Smooth muscle cell (in vitro differentiated cells): ENCODE results near the gene ANXA6. TPM values are rescaled to one million over a fixed set of nuclear protein-coding genes. Genes with fewer than 3 reads are reported as not detected.

Experiments used
- DNase-seq: peaks from one replicate; lab custom pipeline; 2025; ENCODE audit not compliant: unreplicated experiment; lab: John Stamatoyannopoulos, UW
- H2AFZ ChIP-seq: fragments of 200-600 bp; sonication (generic); 2 replicates; pipeline ENCODE4 v1.6.0; 2016; ENCODE audit warnings: antibody characterized with exemption, low read depth, mild to moderate bottlenecking
- H3F3A ChIP-seq: fragments of 200-600 bp; sonication (generic); 2 replicates; pipeline ENCODE4 v1.6.0; 2017; ENCODE audit warnings: antibody characterized with exemption, low read depth
- H3K27ac ChIP-seq: fragments of 200-600 bp; sonication (generic); 2 replicates; pipeline ENCODE4 v1.5.1; 2016; ENCODE audit warnings: low read depth, mild to moderate bottlenecking
- H3K27me3 ChIP-seq: fragments of 200-600 bp; sonication (generic); 2 replicates; pipeline ENCODE4 v1.6.1; 2016; ENCODE audit warnings: low read depth, mild to moderate bottlenecking
- H3K36me3 ChIP-seq: fragments of 200-600 bp; sonication (generic); 2 replicates; pipeline ENCODE4 v1.5.1; 2016; ENCODE audit warnings: low read depth
- H3K4me1 ChIP-seq: fragments of 200-600 bp; sonication (generic); 2 replicates; pipeline ENCODE4 v1.5.1; 2016; ENCODE audit warnings: low read depth
- H3K4me2 ChIP-seq: fragments of 200-600 bp; sonication (generic); 2 replicates; pipeline ENCODE4 v1.6.0; 2016; ENCODE audit warnings: mild to moderate bottlenecking
- H3K4me3 ChIP-seq: fragments of 200-600 bp; sonication (generic); 2 replicates; pipeline ENCODE4 v1.5.1; 2016; ENCODE audit warnings: mild to moderate bottlenecking
- H3K79me2 ChIP-seq: fragments of 200-600 bp; sonication (generic); 2 replicates; pipeline ENCODE4 v1.6.0; 2016; ENCODE audit warnings: low read depth, mild to moderate bottlenecking
- H3K9ac ChIP-seq: fragments of 200-600 bp; sonication (generic); 2 replicates; pipeline ENCODE4 v1.6.0; 2016; ENCODE audit warnings: low read depth
- H3K9me3 ChIP-seq: fragments of 200-600 bp; sonication (generic); replicated peaks from 2 replicates; pipeline ENCODE4 v1.5.1; 2016; ENCODE audit warnings: low read depth
- H4K20me1 ChIP-seq: fragments of 200-600 bp; sonication (generic); 2 replicates; pipeline ENCODE4 v1.6.0; 2016; ENCODE audit warnings: low read depth
- WGBS: methylation state at CpG from one replicate; pipeline ENCODE4 v1.1.7; 2016; ENCODE audit warnings: low lambda C conversion rate; 5-methylcytosine and 5-hydroxymethylcytosine counted together
- polyA plus RNA-seq: library from polyadenylated mRNA; unstranded; fragments of >200 nt; fragmentation: Nextera tagmentation; extraction: Ambion mirVana; gene quantifications from 2 replicates; pipeline ENCODE4 v1.2.1, GENCODE V29; 2016
- total RNA-seq: library from RNA; depleted of rRNA; stranded (reverse); fragments of >200 nt; gene quantifications from 2 replicates; pipeline ENCODE4 v1.2.3, GENCODE V29; 2014
- TF ChIP-seq, protein P1 (sequence below): fragments of 200-600 bp; sonication (generic); IDR thresholded peaks from 2 replicates; pipeline ENCODE4 v1.5.1; 2017; ENCODE audit warnings: borderline replicate concordance, mild to moderate bottlenecking, antibody characterized with exemption; ENCODE audit not compliant: insufficient read depth, poor library complexity, severe bottlenecking

The ANXA6 gene
- total and polyA plus RNA-seq, 2 experiments from 2014 or later, result 264 to 279 TPM

DNA sequence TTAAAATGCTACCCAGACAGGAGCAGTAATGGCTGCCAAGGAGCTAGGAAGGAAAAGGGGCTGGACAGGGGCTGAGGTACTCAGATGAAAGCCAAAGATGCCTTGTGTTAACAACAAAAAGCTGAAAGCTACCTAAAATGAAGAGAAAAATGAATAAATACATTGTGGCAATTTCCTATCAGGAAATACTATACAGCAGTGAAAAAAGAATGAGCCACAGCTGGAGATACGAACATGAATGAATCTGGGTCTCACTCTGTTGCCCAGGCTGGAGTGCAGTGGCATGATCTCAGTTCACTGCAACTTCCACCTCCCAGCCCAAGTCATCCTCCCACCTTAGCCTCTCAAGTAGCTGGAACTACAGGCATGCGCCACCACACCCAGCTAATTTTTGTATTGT is 83.0 kb downstream of the ANXA6 start:
- TF ChIP-seq, protein P1, sequence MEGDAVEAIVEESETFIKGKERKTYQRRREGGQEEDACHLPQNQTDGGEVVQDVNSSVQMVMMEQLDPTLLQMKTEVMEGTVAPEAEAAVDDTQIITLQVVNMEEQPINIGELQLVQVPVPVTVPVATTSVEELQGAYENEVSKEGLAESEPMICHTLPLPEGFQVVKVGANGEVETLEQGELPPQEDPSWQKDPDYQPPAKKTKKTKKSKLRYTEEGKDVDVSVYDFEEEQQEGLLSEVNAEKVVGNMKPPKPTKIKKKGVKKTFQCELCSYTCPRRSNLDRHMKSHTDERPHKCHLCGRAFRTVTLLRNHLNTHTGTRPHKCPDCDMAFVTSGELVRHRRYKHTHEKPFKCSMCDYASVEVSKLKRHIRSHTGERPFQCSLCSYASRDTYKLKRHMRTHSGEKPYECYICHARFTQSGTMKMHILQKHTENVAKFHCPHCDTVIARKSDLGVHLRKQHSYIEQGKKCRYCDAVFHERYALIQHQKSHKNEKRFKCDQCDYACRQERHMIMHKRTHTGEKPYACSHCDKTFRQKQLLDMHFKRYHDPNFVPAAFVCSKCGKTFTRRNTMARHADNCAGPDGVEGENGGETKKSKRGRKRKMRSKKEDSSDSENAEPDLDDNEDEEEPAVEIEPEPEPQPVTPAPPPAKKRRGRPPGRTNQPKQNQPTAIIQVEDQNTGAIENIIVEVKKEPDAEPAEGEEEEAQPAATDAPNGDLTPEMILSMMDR, result no peak
- Histone ChIP-seq H3K9ac (no peak overlapping the region), H2AFZ (no peak overlapping the region), H3K79me2 (peaks cover 97% of the 10 kb centered on the region), H3K4me1 (peaks cover 4% of the 10 kb centered on the region), H3K9me3 (no peaks in the 10 kb centered on the region), H3K27ac (peak overlapping the region; percentile 45), H3F3A (peaks cover 5% of the 10 kb centered on the region), H3K4me2 (no peak overlapping the region), H3K4me3 (no peak overlapping the region), H3K36me3 (peaks cover 2% of the 10 kb centered on the region), H3K27me3 (no peaks in the 10 kb centered on the region), H4K20me1 (peaks cover 97% of the 10 kb centered on the region)
- DNase-seq, result no peak
- 100% methylated on average over 2 of the region's 2 CpGs for WGBS

DNA sequence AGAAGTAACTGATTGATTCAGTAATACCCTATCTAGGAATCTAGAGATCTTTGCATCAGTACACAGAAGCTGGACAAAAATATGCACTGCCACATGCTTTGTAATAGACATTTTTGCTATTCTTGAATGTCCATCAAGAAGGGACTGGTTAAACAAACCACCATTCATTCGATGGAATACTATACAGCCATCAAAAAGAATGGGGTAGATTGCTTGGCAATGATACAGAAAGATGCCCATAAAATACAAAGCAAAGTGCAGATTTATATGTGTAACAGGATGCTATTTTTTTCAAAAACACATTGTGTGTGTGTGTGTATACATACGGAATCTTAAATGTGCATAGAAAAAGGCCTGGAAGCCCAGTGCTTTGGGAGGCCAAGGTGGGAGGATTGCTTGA is 84.3 kb downstream of the ANXA6 start:
- H3K79me2 ChIP-seq, result peaks cover 97% of the 10 kb centered on the region
- H3K9ac ChIP-seq, result no peak overlapping the region
- no peak overlapping the region for H3K4me2 ChIP-seq
- no peak overlapping the region for H2AFZ ChIP-seq
- TF ChIP-seq, protein P1, result no peak
- H3F3A ChIP-seq, result peaks cover 5% of the 10 kb centered on the region
- H3K4me3 ChIP-seq, result no peak overlapping the region
- H3K36me3 ChIP-seq, result peaks cover 2% of the 10 kb centered on the region
- WGBS, result 95% methylated on average over 2 of the region's 2 CpGs
- peaks cover 97% of the 10 kb centered on the region for H4K20me1 ChIP-seq
- H3K4me1 ChIP-seq, result peaks cover 4% of the 10 kb centered on the region
- no peaks in the 10 kb centered on the region for H3K9me3 ChIP-seq
- no peak for DNase-seq
- no peak overlapping the region for H3K27ac ChIP-seq
- no peaks in the 10 kb centered on the region for H3K27me3 ChIP-seq

DNA sequence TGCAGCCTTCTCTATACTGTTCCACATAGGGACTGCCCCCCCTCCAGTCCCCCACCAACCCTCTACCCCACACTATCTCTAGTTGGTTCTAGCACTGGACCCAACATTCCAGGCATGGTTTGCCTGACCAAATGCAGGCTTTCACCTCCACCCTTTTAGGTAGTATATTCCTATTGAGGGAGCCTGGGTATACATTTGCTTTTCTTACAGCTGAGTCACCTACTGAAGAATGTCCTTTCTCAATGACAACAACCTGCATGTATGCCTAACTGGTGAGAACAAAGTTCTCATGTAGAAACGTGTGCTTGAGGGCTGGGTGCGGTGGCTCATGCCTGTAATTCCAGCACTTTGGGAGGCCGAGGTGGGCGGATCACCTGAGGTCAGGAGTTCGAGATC is 85.0 kb downstream of the ANXA6 start:
- Histone ChIP-seq H3K27me3 (no peaks in the 10 kb centered on the region), H3K36me3 (peaks cover 2% of the 10 kb centered on the region), H3K79me2 (peaks cover 97% of the 10 kb centered on the region), H3K27ac (peak overlapping the region; percentile 67), H2AFZ (no peak overlapping the region), H3K9me3 (no peaks in the 10 kb centered on the region), H3K4me1 (peaks cover 4% of the 10 kb centered on the region), H3F3A (peaks cover 5% of the 10 kb centered on the region), H4K20me1 (peaks cover 97% of the 10 kb centered on the region), H3K4me2 (no peak overlapping the region), H3K4me3 (no peak overlapping the region), H3K9ac (peak overlapping the region; percentile 51)
- TF ChIP-seq, protein P1, result no peak
- WGBS, result 63% methylated on average over 5 of the region's 5 CpGs
- DNase-seq, result no peak

DNA sequence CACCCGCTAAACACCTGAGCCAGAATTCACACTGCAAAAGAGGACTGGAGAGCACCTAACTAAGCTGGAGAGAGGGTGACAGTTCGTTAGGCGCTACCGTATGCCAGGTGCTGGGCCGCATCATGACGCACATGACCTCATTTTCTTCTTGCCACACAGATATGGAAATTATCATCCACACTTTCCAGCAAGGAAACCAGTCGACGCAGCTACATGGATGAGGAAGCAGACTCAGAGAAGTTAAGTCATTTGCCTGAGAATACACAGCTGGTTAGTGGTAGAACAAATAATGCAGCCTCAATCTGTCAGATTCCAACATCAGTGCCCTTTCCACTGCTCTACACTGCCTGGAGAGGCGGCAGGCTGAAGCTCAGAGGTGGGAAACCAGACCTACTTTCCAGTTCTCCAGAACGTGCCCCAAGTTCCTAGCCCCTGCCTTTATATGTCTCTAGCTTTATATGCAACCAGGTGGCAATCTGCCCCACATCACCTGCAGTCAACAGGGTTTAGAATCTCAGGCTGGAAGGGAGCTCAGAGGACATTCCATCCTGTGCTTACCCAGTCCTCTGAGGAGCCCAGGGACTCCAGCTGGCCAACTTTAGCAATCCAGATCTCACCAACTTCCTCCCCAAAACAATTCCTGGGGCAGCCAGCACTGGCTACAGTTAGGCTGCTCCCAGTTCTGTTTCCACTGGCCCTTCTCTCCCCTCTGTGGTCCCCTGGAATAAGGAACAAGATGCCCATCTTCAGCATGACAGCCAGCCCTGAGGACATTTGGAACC is 85.5 kb downstream of the ANXA6 start:
- no peak for DNase-seq
- peaks cover 5% of the 10 kb centered on the region for H3F3A ChIP-seq
- 95% methylated on average over 10 of the region's 10 CpGs for WGBS
- H3K9me3 ChIP-seq, result no peaks in the 10 kb centered on the region
- no peak overlapping the region for H2AFZ ChIP-seq
- H3K27ac ChIP-seq, result peak overlapping the region; percentile 67
- peak overlapping the region; percentile 51 for H3K9ac ChIP-seq
- H3K4me3 ChIP-seq, result no peak overlapping the region
- no peak overlapping the region for H3K4me2 ChIP-seq
- no peaks in the 10 kb centered on the region for H3K27me3 ChIP-seq
- H3K4me1 ChIP-seq, result peaks cover 4% of the 10 kb centered on the region
- H3K79me2 ChIP-seq, result peaks cover 97% of the 10 kb centered on the region
- peaks cover 2% of the 10 kb centered on the region for H3K36me3 ChIP-seq
- peaks cover 96% of the 10 kb centered on the region for H4K20me1 ChIP-seq
- TF ChIP-seq, protein P1, result no peak
